ENCODE data around the gene UBE2QL1. TPM values are rescaled to one million over a fixed set of nuclear protein-coding genes. Genes with fewer than 3 reads are reported as not detected.

The UBE2QL1 gene
- total RNA-seq, 1 donor, result not detected

- TF ChIP-seq CTCF (IDR thresholded peaks at IDR 0.05; ENCODE audit: insufficient read depth, low read depth, low read length), result no peak
- H3K4me3 ChIP-seq (ENCODE audit: low read depth, low read length), result no peak overlapping the region
- DNase-seq (ENCODE audit: low read depth), result no peak
These were observed 18.4 kb downstream of the UBE2QL1 start for GRCh38 chr5:6466975-6467567.

- DNase-seq (ENCODE audit: low read depth), result no peak
- no peak for TF ChIP-seq CTCF (IDR thresholded peaks at IDR 0.05; ENCODE audit: insufficient read depth, low read depth, low read length)
- no peak overlapping the region for H3K4me3 ChIP-seq (ENCODE audit: low read depth, low read length)
These were observed 18.9 kb downstream of the UBE2QL1 start for GRCh38 chr5:6467591-6467990.

- TF ChIP-seq CTCF (IDR thresholded peaks at IDR 0.05; ENCODE audit: insufficient read depth, low read depth, low read length), result no peak
- H3K4me3 ChIP-seq (ENCODE audit: low read depth, low read length), result no peak overlapping the region
- no peak for DNase-seq (ENCODE audit: low read depth)
These were observed 19.4 kb downstream of the UBE2QL1 start for GRCh38 chr5:6468104-6468503.

GRCh38 chr5:6468870-6469269 is 20.2 kb downstream of the UBE2QL1 start:
- H3K4me3 ChIP-seq (ENCODE audit: low read depth, low read length), result no peak overlapping the region
- no peak for TF ChIP-seq CTCF (IDR thresholded peaks at IDR 0.05; ENCODE audit: insufficient read depth, low read depth, low read length)
- DNase-seq (ENCODE audit: low read depth), result no peak

GRCh38 chr5:6469836-6470235 is 21.2 kb downstream of the UBE2QL1 start:
- no peak for DNase-seq (ENCODE audit: low read depth)
- TF ChIP-seq CTCF (IDR thresholded peaks at IDR 0.05; ENCODE audit: insufficient read depth, low read depth, low read length), result no peak
- H3K4me3 ChIP-seq (ENCODE audit: low read depth, low read length), result no peak overlapping the region

GRCh38 chr5:6470672-6471071 is 22.0 kb downstream of the UBE2QL1 start:
- no peak for DNase-seq (ENCODE audit: low read depth)
- H3K4me3 ChIP-seq (ENCODE audit: low read depth, low read length), result no peak overlapping the region
- no peak for TF ChIP-seq CTCF (IDR thresholded peaks at IDR 0.05; ENCODE audit: insufficient read depth, low read depth, low read length)

- TF ChIP-seq CTCF (IDR thresholded peaks at IDR 0.05; ENCODE audit: insufficient read depth, low read depth, low read length), result no peak
- no peak overlapping the region for H3K4me3 ChIP-seq (ENCODE audit: low read depth, low read length)
- no peak for DNase-seq (ENCODE audit: low read depth)
These were observed 22.6 kb downstream of the UBE2QL1 start for GRCh38 chr5:6471252-6471651.

Measured in fibroblast of villous mesenchyme (primary cell).